H9 (cell line): ENCODE data around the gene PPP1R16B. TPM values are rescaled to one million over a fixed set of nuclear protein-coding genes. Genes with fewer than 3 reads are reported as not detected.

Source experiments
- DNase-seq: peaks from one replicate; pipeline ENCODE4 v3.0.0-alpha.2; 2017
- H2AFZ ChIP-seq: one replicate; pipeline ENCODE4 v1.6.1; 2013; ENCODE audit warnings: mild to moderate bottlenecking, low read length, control low read depth, moderate library complexity
- H2AK5ac ChIP-seq: 2 replicates; pipeline ENCODE4 v1.6.1; 2013; ENCODE audit warnings: low read length, control low read depth, mixed read lengths; ENCODE audit not compliant: insufficient read length
- H2BK120ac ChIP-seq: one replicate; pipeline ENCODE4 v1.6.1; 2013; ENCODE audit warnings: low read depth, mild to moderate bottlenecking, low read length, control low read depth, inconsistent platforms; ENCODE audit not compliant: poor library complexity, severe bottlenecking
- H2BK12ac ChIP-seq: 2 replicates; pipeline ENCODE4 v1.6.1; 2013; ENCODE audit warnings: low read length, control low read depth, mixed read lengths, low read depth; ENCODE audit not compliant: insufficient read length
- H2BK15ac ChIP-seq: 2 replicates; pipeline ENCODE4 v1.6.1; 2013; ENCODE audit warnings: low read depth, low read length, control low read depth
- H2BK20ac ChIP-seq: one replicate; pipeline ENCODE4 v1.6.1; 2013; ENCODE audit warnings: low read depth, mild to moderate bottlenecking, low read length, control low read depth, inconsistent platforms; ENCODE audit not compliant: poor library complexity, severe bottlenecking
- H2BK5ac ChIP-seq: 2 replicates; pipeline ENCODE4 v1.6.1; 2013; ENCODE audit warnings: low read length, control low read depth, mixed read lengths; ENCODE audit not compliant: insufficient read length
- H3K14ac ChIP-seq: 2 replicates; pipeline ENCODE4 v1.6.1; 2013; ENCODE audit warnings: low read length, control low read depth; ENCODE audit not compliant: insufficient read depth
- H3K18ac ChIP-seq: 2 replicates; pipeline ENCODE4 v1.6.1; 2013; ENCODE audit warnings: low read depth, mild to moderate bottlenecking, mixed read lengths, low read length, control low read depth; ENCODE audit not compliant: insufficient read length
- H3K23ac ChIP-seq: 2 replicates; pipeline ENCODE4 v1.6.1; 2013; ENCODE audit warnings: low read length, control low read depth, mixed read lengths, low read depth; ENCODE audit not compliant: insufficient read length
- H3K23me2 ChIP-seq: 2 replicates; pipeline ENCODE4 v1.6.1; 2013; ENCODE audit warnings: low read depth, mild to moderate bottlenecking, mixed read lengths, low read length, control low read depth; ENCODE audit not compliant: insufficient read length, poor library complexity, severe bottlenecking
- H3K27ac ChIP-seq: 2 replicates; pipeline ENCODE4 v1.5.1; 2013; ENCODE audit warnings: low read length, control low read depth, mixed read lengths, low read depth; ENCODE audit not compliant: insufficient read length
- H3K27me3 ChIP-seq: 2 replicates; pipeline ENCODE4 v1.6.1; 2013; ENCODE audit warnings: low read length, control low read depth, inconsistent platforms; ENCODE audit not compliant: insufficient read depth
- H3K4ac ChIP-seq: 2 replicates; pipeline ENCODE4 v1.6.1; 2013; ENCODE audit warnings: low read depth, mild to moderate bottlenecking, control low read depth, inconsistent platforms, low read length, moderate library complexity
- H3K4me1 ChIP-seq: 2 replicates; pipeline ENCODE4 v1.6.1; 2013; ENCODE audit warnings: low read length, control low read depth, inconsistent platforms; ENCODE audit not compliant: insufficient read depth
- H3K4me2 ChIP-seq: 2 replicates; pipeline ENCODE4 v1.6.1; 2013; ENCODE audit warnings: low read length, control low read depth, mixed read lengths; ENCODE audit not compliant: insufficient read length, insufficient read depth
- H3K56ac ChIP-seq: 2 replicates; pipeline ENCODE4 v1.6.1; 2013; ENCODE audit warnings: low read depth, mild to moderate bottlenecking, mixed read lengths, low read length, control low read depth; ENCODE audit not compliant: insufficient read length
- H3K79me1 ChIP-seq: 2 replicates; pipeline ENCODE4 v1.6.1; 2013; ENCODE audit warnings: low read depth, mild to moderate bottlenecking, moderate library complexity, low read length, control low read depth, inconsistent platforms; ENCODE audit not compliant: insufficient read depth, poor library complexity, severe bottlenecking
- H3K79me2 ChIP-seq: 2 replicates; pipeline ENCODE4 v1.6.1; 2013; ENCODE audit warnings: low read length, control low read depth, inconsistent platforms; ENCODE audit not compliant: insufficient read depth
- H3K9ac ChIP-seq: 2 replicates; pipeline ENCODE4 v1.6.1; 2013; ENCODE audit warnings: low read length, control low read depth, mixed read lengths; ENCODE audit not compliant: insufficient read length; ENCODE audit errors: extremely low read depth
- H3K9me3 ChIP-seq: one replicate; pipeline ENCODE4 v1.6.1; 2013; ENCODE audit warnings: low read depth, low read length, inconsistent platforms; ENCODE audit not compliant: control insufficient read depth
- H3T11ph ChIP-seq: one replicate; pipeline ENCODE4 v1.6.1; 2013; ENCODE audit warnings: mild to moderate bottlenecking, low read length, control low read depth, inconsistent platforms
- H4K20me1 ChIP-seq: one replicate; pipeline ENCODE4 v1.6.1; 2013; ENCODE audit not compliant: control insufficient read depth, insufficient read length, insufficient read depth
- H4K5ac ChIP-seq: 2 replicates; pipeline ENCODE4 v1.6.1; 2013; ENCODE audit warnings: low read depth, mild to moderate bottlenecking, mixed read lengths, low read length, control low read depth; ENCODE audit not compliant: insufficient read length
- H4K8ac ChIP-seq: replicated peaks from 2 replicates; pipeline ENCODE4 v1.6.1; 2013; ENCODE audit warnings: low read length, control low read depth, mixed read lengths, low read depth; ENCODE audit not compliant: insufficient read length
- H4K91ac ChIP-seq: 2 replicates; pipeline ENCODE4 v1.6.1; 2013; ENCODE audit warnings: low read depth, mild to moderate bottlenecking, moderate library complexity, mixed read lengths, low read length, control low read depth; ENCODE audit not compliant: insufficient read length
- H3K27ac Mint-ChIP-seq, 3 experiments: 2 replicates in 2 of 3; 3 replicates in 1 of 3; pipeline ENCODE4 v1.8.0; 2020 to 2021; ENCODE audit warnings: mixed read lengths in 3 of 3, mild to moderate bottlenecking in 1 of 3, moderate library complexity in 1 of 3
- H3K27me3 Mint-ChIP-seq: 2 replicates; pipeline ENCODE4 v1.8.0; 2021; ENCODE audit warnings: low read depth, mild to moderate bottlenecking, moderate library complexity, mixed read lengths
- H3K36me3 Mint-ChIP-seq, 3 experiments: 2 replicates in 2 of 3; 3 replicates in 1 of 3; pipeline ENCODE4 v1.8.0; 2020 to 2021; ENCODE audit warnings: low read depth in 3 of 3, mixed read lengths in 3 of 3; ENCODE audit not compliant: insufficient read depth in 1 of 3
- H3K4me1 Mint-ChIP-seq, 2 experiments: 2 replicates each; pipeline ENCODE4 v1.8.0; 2020; ENCODE audit warnings: mixed read lengths in 2 of 2
- H3K4me3 Mint-ChIP-seq, 2 experiments: 2 replicates in 1 of 2; 3 replicates in 1 of 2; pipeline ENCODE4 v1.8.0; 2020 to 2021; ENCODE audit warnings: mild to moderate bottlenecking in 2 of 2, mixed read lengths in 2 of 2, moderate library complexity in 1 of 2
- H3K9me3 Mint-ChIP-seq, 2 experiments: 2 replicates in 1 of 2; 3 replicates in 1 of 2; pipeline ENCODE4 v1.8.0; 2020; ENCODE audit warnings: mild to moderate bottlenecking in 2 of 2, mixed read lengths in 2 of 2, moderate library complexity in 1 of 2
- WGBS: extraction: QIAGEN DNeasy Blood & Tissue Kit; methylation state at CpG from one replicate; pipeline ENCODE4 v1.1.7; 2013; ENCODE audit warnings: missing lambda C conversion rate, low lambda C conversion rate, mixed read lengths; ENCODE audit not compliant: insufficient read length; ENCODE audit errors: extremely low coverage; 5-methylcytosine and 5-hydroxymethylcytosine counted together
- total RNA-seq: library from RNA; stranded (reverse); gene quantifications from 2 replicates; pipeline ENCODE4 v1.2.1, GENCODE V29; 2021
- TF ChIP-seq, protein P1 (sequence below): fragments of 200-600 bp; sonication (generic); conservative IDR thresholded peaks from 3 replicates; pipeline ENCODE4 v1.8.0; 2021; ENCODE audit warnings: antibody characterized with exemption, mild to moderate bottlenecking

The PPP1R16B gene
- total RNA-seq, 1 experiment from 2014 or later, result 8.2 TPM

- Histone ChIP-seq H4K20me1 (no peaks in the 10 kb centered on the region), H2BK15ac (no peak overlapping the region), H3K9ac (no peak overlapping the region), H3K4me2 (no peak overlapping the region), H3K56ac (no peak overlapping the region), H4K5ac (no peak overlapping the region), H3K23me2 (no peaks in the 10 kb centered on the region), H3K79me1 (no peaks in the 10 kb centered on the region), H3K4me1 (no peaks in the 10 kb centered on the region), H2BK20ac (no peak overlapping the region), H2BK5ac (no peak overlapping the region), H4K91ac (no peak overlapping the region), H4K8ac (no peak overlapping the region), H3K14ac (no peak overlapping the region), H3K18ac (no peak overlapping the region), H3K23ac (no peak overlapping the region), H2BK12ac (no peak overlapping the region), H2BK120ac (no peak overlapping the region), H2AK5ac (no peak overlapping the region), H3K27ac (no peak overlapping the region), H3K27me3 (no peaks in the 10 kb centered on the region), H3K79me2 (no peaks in the 10 kb centered on the region), H3K4ac (no peak overlapping the region), H3K9me3 (no peaks in the 10 kb centered on the region), H3T11ph (no peak overlapping the region), H2AFZ (no peak overlapping the region)
- DNase-seq, result no peak
- no peak overlapping the region for H3K27ac Mint-ChIP-seq
- no peaks in the 10 kb centered on the region for H3K9me3 Mint-ChIP-seq
- no peaks in the 10 kb centered on the region; a peak in 2 of 7 replicates for H3K36me3 Mint-ChIP-seq
- WGBS, result 100% methylated on average over 1 of the region's 1 CpG
- no peaks in the 10 kb centered on the region for H3K27me3 Mint-ChIP-seq
- TF ChIP-seq, protein P1, sequence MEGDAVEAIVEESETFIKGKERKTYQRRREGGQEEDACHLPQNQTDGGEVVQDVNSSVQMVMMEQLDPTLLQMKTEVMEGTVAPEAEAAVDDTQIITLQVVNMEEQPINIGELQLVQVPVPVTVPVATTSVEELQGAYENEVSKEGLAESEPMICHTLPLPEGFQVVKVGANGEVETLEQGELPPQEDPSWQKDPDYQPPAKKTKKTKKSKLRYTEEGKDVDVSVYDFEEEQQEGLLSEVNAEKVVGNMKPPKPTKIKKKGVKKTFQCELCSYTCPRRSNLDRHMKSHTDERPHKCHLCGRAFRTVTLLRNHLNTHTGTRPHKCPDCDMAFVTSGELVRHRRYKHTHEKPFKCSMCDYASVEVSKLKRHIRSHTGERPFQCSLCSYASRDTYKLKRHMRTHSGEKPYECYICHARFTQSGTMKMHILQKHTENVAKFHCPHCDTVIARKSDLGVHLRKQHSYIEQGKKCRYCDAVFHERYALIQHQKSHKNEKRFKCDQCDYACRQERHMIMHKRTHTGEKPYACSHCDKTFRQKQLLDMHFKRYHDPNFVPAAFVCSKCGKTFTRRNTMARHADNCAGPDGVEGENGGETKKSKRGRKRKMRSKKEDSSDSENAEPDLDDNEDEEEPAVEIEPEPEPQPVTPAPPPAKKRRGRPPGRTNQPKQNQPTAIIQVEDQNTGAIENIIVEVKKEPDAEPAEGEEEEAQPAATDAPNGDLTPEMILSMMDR, result no peak
- peaks cover 17 to 23% of the 10 kb centered on the region in 2 experiments for H3K4me1 Mint-ChIP-seq
- H3K4me3 Mint-ChIP-seq, result no peak overlapping the region; a peak in 1 of 5 replicates
Observed at GRCh38 chr20:38842558-38842981, 37.1 kb downstream of the PPP1R16B start.
